Esophagus muscularis mucosa (tissue), 4 donors: ENCODE results near the gene STYXL1. TPM values are rescaled to one million over a fixed set of nuclear protein-coding genes. Genes with fewer than 3 reads are reported as not detected.

Experiments
- DNase-seq: peaks from one replicate; pipeline ENCODE4 v3.0.0-alpha.2; 2017; ENCODE audit errors: extremely low spot score
- H3K27ac ChIP-seq, 4 donors: fragments of 200-600 bp; sonication (generic); replicated peaks in 1 of 4; 1 replicate in 3 of 4; 2 replicates in 1 of 4; pipeline ENCODE4 v1.5.1; 2016 to 2019; ENCODE audit warnings: mild to moderate bottlenecking in 1 of 4
- H3K27me3 ChIP-seq, 4 donors: fragments of 200-600 bp; sonication (generic); one replicate each; pipeline versions ENCODE4 v1.5.1 to v1.6.0; 2016 to 2019
- H3K36me3 ChIP-seq, 4 donors: fragments of 200-600 bp; sonication (generic); one replicate each; pipeline ENCODE4 v1.5.1; 2016 to 2019
- H3K4me1 ChIP-seq, 4 donors: fragments of 200-600 bp; sonication (generic); one replicate each; pipeline ENCODE4 v1.5.1; 2016 to 2019
- H3K4me3 ChIP-seq, 4 donors: fragments of 200-600 bp; sonication (generic); 1 replicate in 2 of 4; 2 replicates in 2 of 4; pipeline ENCODE4 v1.5.1; 2016 to 2019; ENCODE audit warnings: mild to moderate bottlenecking in 4 of 4, moderate library complexity in 1 of 4
- H3K9me3 ChIP-seq, 4 donors: fragments of 200-600 bp; sonication (generic); 1 replicate in 3 of 4; 2 replicates in 1 of 4; pipeline ENCODE4 v1.5.1; 2016 to 2019
- EP300 ChIP-seq: sonication (generic); formaldehyde crosslinking; IDR thresholded peaks from one replicate; pipeline ENCODE4 v1.6.1; 2017; ENCODE audit warnings: antibody characterized with exemption
- POLR2A ChIP-seq: fragments of 450-650 bp; IDR thresholded peaks from one replicate; pipeline ENCODE4 v1.6.1; 2017; ENCODE audit warnings: antibody characterized with exemption, moderate library complexity, mild to moderate bottlenecking, low read depth
- POLR2AphosphoS5 ChIP-seq, 2 donors: sonication (generic); formaldehyde crosslinking; IDR thresholded peaks; one replicate each; pipeline ENCODE4 v1.6.1; 2017; ENCODE audit warnings: antibody characterized with exemption in 2 of 2
- WGBS: methylation state at CpG from one replicate; pipeline ENCODE4 v1.1.5; 2018; 5-methylcytosine and 5-hydroxymethylcytosine counted together
- intact Hi-C: fragments of 100-400 bp; cut with DNase I; formaldehyde crosslinking; loops from one replicate; pipeline ENCODE4 v1.15.1; 2023
- total RNA-seq, 4 donors: library from RNA; depleted of rRNA; stranded (reverse); fragments of >200 nt; gene quantifications; one replicate each; pipeline versions ENCODE4 v1.1.0 to v1.2.1, GENCODE V29; 2016
- TF ChIP-seq, protein P1 (sequence below), 3 experiments: fragments of 200-600 bp in 2 of 3; fragments of 450-650 bp in 1 of 3; sonication (generic) in 2 of 3; IDR thresholded peaks; one replicate each; pipeline ENCODE4 v1.5.1; 2017 to 2019; ENCODE audit warnings: antibody characterized with exemption in 3 of 3, mild to moderate bottlenecking in 2 of 3, moderate library complexity in 1 of 3

The STYXL1 gene
- total RNA-seq, 4 donors from 2014 or later: 13.9 to 20.0 (median 17.9) TPM

DNA sequence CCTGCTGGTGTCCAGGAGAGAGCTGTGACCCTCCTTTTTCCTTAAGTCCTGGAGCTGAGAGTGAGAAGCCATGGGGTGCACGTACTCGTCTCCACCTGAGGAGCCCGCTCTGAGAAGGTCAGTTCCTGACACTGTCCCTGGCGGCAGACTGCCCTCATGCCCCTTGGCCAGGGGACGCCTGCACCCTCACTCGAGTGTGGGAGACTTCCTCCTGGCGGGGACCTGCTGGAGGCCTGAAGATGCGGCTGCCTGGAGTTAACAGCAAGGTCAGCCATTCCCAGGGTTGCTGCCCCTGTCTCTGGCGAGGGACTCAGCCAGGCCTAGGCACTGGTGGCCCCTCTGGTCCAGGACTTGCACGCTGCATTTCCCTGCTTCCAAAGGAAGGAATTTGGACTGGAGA lies 79.8 kb downstream of the STYXL1 start:
- peak overlapping the region; percentile 83 to 93 (median 85) for H3K27ac ChIP-seq
- WGBS: 75% methylated on average over 9 of the region's 10 CpGs

DNA sequence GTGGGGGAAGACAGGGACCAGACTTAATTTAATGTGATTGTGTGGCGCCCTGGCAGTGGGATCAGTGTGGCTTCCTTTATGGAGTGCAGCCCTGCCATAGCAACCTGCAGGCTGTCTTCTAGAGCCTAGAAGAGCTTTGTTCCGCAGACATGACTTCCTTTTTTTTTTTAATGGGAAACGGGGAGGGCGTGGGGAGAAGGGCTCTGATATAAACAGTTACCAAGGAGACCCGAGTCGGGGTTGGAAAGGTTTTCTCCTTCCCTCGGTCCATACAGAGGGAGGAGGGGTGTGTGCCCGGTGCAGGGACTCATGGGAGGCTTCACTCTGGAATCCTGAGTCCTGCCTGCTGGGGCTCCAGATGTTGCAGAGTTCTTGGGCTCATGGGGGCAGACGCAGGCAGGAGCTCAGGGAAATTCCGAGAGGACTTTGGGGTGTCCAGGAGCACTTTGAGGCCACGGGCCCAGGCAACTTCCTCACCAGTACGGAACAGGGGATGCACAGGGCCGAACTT lies 80.3 kb downstream of the STYXL1 start:
- H3K36me3 ChIP-seq: peaks cover 2 to 5% (median 4%) of the 10 kb centered on the region in 4 donors
- no peak for DNase-seq
- H3K27ac ChIP-seq: peak overlapping the region; percentile 83 to 93 (median 85)
- H3K27me3 ChIP-seq: no peaks in the 10 kb centered on the region
- H3K4me1 ChIP-seq: peaks cover 64 to 78% (median 76%) of the 10 kb centered on the region in 4 donors
- intact Hi-C loops: loop anchor here (5.0 kb wide), 1 partner anchor 50 kb away; the partner anchor contains the start of gene POR
- no peaks in the 10 kb centered on the region for H3K9me3 ChIP-seq
- TF ChIP-seq POLR2AphosphoS5 (IDR thresholded peaks at IDR 0.05) (peak; percentile 16 to 57), EP300 (no peak)
- TF ChIP-seq, protein P1, sequence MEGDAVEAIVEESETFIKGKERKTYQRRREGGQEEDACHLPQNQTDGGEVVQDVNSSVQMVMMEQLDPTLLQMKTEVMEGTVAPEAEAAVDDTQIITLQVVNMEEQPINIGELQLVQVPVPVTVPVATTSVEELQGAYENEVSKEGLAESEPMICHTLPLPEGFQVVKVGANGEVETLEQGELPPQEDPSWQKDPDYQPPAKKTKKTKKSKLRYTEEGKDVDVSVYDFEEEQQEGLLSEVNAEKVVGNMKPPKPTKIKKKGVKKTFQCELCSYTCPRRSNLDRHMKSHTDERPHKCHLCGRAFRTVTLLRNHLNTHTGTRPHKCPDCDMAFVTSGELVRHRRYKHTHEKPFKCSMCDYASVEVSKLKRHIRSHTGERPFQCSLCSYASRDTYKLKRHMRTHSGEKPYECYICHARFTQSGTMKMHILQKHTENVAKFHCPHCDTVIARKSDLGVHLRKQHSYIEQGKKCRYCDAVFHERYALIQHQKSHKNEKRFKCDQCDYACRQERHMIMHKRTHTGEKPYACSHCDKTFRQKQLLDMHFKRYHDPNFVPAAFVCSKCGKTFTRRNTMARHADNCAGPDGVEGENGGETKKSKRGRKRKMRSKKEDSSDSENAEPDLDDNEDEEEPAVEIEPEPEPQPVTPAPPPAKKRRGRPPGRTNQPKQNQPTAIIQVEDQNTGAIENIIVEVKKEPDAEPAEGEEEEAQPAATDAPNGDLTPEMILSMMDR (IDR thresholded peaks at IDR 0.05): no peak
- WGBS: 30% methylated on average over 11 of the region's 13 CpGs
- peak overlapping the region in 2 of 4 donors; percentile 2 to 14 for H3K4me3 ChIP-seq

More for the DNA sequence above, 79.8 kb downstream of the STYXL1 start:
- Histone ChIP-seq H3K27me3 (no peaks in the 10 kb centered on the region), H3K9me3 (no peaks in the 10 kb centered on the region), H3K36me3 (peaks cover 7 to 10% (median 8%) of the 10 kb centered on the region in 4 donors), H3K4me1 (peaks cover 64 to 78% (median 75%) of the 10 kb centered on the region in 4 donors), H3K4me3 (peak overlapping the region in 3 of 4 donors; percentile 2 to 14 (median 8))
- TF ChIP-seq, protein P1 (IDR thresholded peaks at IDR 0.05): no peak
- no peak for DNase-seq
- intact Hi-C loops: loop anchor here (5.0 kb wide), 1 partner anchor 51 kb away; the partner anchor contains the start of gene POR

DNA sequence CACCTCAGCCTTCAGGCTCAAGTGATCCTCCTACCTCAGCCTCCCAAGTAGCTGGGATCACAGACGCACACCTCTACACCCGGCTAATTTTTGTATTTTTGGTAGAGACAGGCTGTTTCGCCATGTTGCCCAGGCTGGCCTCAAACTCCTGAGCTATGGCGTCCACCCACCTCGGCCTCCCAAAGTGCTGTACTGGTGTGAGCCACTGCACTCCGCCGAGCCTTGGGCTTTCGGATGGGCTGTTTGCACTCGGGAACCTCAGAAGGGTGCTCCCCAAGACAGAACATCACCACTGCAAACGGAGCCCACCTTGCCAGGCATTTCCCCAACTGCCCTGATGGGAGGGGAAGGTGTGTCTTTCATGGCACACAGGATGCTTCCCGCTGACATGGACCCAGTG lies 80.7 kb downstream of the STYXL1 start:
- intact Hi-C loops: loop anchor here (5.0 kb wide), 1 partner anchor 50 kb away; the partner anchor contains the start of gene POR
- 93% methylated on average over 8 of the region's 11 CpGs for WGBS
- H3K36me3 ChIP-seq: peaks cover 0 to 2% (median 0%) of the 10 kb centered on the region in 4 donors
- peak overlapping the region in 1 of 4 donors; percentile 36 for H3K4me3 ChIP-seq
- DNase-seq: no peak
- no peaks in the 10 kb centered on the region for H3K9me3 ChIP-seq
- peaks cover 64 to 82% (median 76%) of the 10 kb centered on the region in 4 donors for H3K4me1 ChIP-seq
- H3K27me3 ChIP-seq: no peaks in the 10 kb centered on the region
- peak overlapping the region; percentile 83 to 93 (median 85) for H3K27ac ChIP-seq
- TF ChIP-seq, protein P1 (IDR thresholded peaks at IDR 0.05): no peak
- TF ChIP-seq POLR2AphosphoS5 (IDR thresholded peaks at IDR 0.05) (no peak), EP300 (no peak), POLR2A (no peak)

DNA sequence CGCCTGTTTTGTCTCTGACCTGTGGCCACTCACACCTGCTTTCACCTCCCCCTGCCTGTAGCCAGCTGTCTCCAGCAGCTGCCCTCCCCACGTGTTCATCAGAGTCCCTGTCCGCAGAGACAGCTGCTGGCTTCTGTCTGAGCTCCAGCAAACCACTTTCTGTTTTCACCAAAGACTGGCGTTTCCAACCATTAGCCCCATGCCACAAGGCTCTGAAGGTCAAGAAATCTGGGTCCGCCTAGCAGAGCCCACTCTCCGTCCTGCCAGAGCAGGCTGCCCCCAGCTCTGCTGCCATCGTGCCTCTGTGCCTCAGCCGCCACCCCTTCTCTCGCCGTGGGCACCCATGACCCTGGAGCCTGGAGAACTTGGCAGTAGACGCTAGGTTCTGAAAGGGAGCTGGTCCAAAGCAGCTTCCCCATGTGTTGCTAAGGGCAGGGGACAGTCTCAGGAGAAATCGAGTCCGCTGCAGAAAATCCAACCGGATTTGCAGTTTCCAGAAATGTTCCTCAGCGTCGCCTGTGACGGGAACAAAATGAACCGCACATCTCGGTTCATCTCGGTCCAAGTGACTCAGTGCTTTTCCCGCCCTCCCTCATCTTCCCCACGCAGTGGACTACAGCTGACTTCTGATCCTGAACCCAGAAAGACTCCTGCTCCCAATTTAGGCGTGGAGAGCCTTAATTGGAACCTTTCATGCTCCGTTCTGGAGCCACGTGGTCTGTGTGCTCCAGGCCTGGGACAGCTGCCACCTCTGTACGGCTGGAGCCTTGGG lies 81.4 kb downstream of the STYXL1 start:
- Histone ChIP-seq H3K36me3 (peaks cover 0 to 2% (median under 1%) of the 10 kb centered on the region in 4 donors), H3K4me1 (peaks cover 58 to 78% (median 75%) of the 10 kb centered on the region in 4 donors), H3K4me3 (peak overlapping the region; percentile 33 to 46 (median 36)), H3K27me3 (no peaks in the 10 kb centered on the region), H3K27ac (peak overlapping the region; percentile 83 to 93 (median 85)), H3K9me3 (no peaks in the 10 kb centered on the region)
- TF ChIP-seq, protein P1 (IDR thresholded peaks at IDR 0.05): no peak
- TF ChIP-seq POLR2A (no peak), POLR2AphosphoS5 (IDR thresholded peaks at IDR 0.05) (peak; percentile 80 to 85), EP300 (peak; percentile 87)
- DNase-seq: no peak
- WGBS: 42% methylated on average over 18 of the region's 26 CpGs
- intact Hi-C loops: loop anchor here (5.0 kb wide), 1 partner anchor 49 kb away; the partner anchor contains the start of gene POR
